Measurements from ENCODE around the gene DCK.

The DCK gene

DNA sequence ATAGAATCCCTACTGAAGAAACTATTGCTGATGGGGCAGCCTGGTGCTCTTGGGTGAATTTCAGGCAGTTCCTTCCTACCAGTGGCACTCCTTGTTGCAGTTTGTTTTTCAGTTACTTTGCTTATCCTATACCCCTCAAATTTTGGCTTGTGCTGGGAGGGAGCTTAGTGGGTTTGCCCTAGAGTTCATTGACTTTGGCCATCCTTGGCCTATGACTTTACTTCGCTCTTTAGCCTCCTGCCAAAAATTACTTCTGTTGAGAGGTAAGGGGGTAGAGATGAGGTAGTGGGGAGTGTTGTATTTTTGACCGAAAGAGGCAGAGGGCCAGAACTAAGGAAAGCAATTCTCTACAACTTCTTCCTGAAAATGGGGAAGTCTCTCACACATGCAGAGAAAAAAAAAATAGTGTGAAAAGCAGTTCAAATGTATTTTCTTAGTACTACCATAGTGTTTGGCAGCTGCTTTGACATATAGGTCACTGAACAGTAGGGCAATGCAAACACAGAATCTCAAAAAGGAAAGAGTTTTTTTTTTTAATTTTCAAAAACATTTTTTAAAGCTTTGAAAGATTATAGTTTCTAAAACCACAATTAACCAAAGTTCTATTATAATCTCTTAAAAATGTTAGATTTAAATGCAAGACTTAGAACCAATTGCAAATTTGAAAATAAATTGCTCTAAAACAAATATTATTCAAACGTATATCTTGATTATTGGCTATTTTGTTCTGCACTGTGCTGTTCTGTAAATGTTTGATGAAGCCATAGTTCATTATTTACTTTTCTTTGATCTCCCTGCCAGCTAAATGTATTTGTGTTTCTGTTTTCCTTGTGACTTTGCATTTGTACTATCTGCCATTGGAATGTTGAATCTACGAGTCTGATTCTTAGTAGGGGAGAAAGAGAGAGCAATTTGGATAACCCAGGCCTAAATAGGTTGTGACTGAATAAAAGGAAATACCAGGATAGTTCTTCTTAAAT is 73.6 kb downstream of the DCK start:
- no peak overlapping the region for H3K4me3 ChIP-seq (ENCODE audit: low read length)
- H3K9ac ChIP-seq (ENCODE audit: low read length): no peak overlapping the region
- no peak for TF ChIP-seq EZH2phosphoT487 (IDR thresholded peaks at IDR 0.05; ENCODE audit: low read depth)
- TF ChIP-seq, protein P1, sequence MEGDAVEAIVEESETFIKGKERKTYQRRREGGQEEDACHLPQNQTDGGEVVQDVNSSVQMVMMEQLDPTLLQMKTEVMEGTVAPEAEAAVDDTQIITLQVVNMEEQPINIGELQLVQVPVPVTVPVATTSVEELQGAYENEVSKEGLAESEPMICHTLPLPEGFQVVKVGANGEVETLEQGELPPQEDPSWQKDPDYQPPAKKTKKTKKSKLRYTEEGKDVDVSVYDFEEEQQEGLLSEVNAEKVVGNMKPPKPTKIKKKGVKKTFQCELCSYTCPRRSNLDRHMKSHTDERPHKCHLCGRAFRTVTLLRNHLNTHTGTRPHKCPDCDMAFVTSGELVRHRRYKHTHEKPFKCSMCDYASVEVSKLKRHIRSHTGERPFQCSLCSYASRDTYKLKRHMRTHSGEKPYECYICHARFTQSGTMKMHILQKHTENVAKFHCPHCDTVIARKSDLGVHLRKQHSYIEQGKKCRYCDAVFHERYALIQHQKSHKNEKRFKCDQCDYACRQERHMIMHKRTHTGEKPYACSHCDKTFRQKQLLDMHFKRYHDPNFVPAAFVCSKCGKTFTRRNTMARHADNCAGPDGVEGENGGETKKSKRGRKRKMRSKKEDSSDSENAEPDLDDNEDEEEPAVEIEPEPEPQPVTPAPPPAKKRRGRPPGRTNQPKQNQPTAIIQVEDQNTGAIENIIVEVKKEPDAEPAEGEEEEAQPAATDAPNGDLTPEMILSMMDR (IDR thresholded peaks at IDR 0.05; ENCODE audit: low read depth, low read length): no peak
- no peaks in the 10 kb centered on the region for H4K20me1 ChIP-seq (ENCODE audit: insufficient read depth, low read length)
- no peaks in the 10 kb centered on the region for H3K27me3 ChIP-seq (ENCODE audit: low read depth, low read length)
- H3K4me1 ChIP-seq (ENCODE audit: low read length): no peaks in the 10 kb centered on the region
- no peak overlapping the region for H2AFZ ChIP-seq (ENCODE audit: low read depth, low read length)
- H3K27ac ChIP-seq (ENCODE audit: low read length): no peak overlapping the region
- H3K79me2 ChIP-seq (ENCODE audit: low read length): no peaks in the 10 kb centered on the region
- no peaks in the 10 kb centered on the region for H3K9me3 ChIP-seq (ENCODE audit: insufficient read depth, low read length)
- H3K36me3 ChIP-seq (replicated peaks; ENCODE audit: low read depth, low read length): no peaks in the 10 kb centered on the region
- no peak overlapping the region for H3K4me2 ChIP-seq (ENCODE audit: low read length)

DNA sequence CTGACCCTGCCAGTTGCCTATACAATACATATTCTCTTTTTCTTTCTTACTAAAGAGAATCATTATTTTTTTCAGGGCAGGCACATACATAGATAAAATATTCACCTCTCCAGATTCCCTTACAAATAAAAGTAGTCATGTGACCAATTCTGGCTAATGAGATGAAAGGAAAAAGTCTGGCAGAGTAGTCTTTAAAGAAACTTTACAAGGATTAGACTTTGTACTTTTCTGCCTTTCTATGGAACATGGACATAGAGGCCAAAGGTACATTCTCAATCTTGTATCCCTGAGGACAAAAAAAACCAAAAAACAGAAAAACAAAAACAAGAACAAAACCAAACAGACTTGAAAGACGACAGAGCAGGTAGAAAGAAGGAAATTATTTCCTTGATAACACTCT is 75.6 kb downstream of the DCK start:
- Histone ChIP-seq H3K4me1 (ENCODE audit: low read length) (no peaks in the 10 kb centered on the region), H3K4me3 (ENCODE audit: low read length) (no peak overlapping the region), H3K9me3 (ENCODE audit: insufficient read depth, low read length) (no peaks in the 10 kb centered on the region), H3K4me2 (ENCODE audit: low read length) (no peak overlapping the region), H3K9ac (ENCODE audit: low read length) (no peak overlapping the region), H3K27ac (ENCODE audit: low read length) (no peak overlapping the region), H2AFZ (ENCODE audit: low read depth, low read length) (no peak overlapping the region), H4K20me1 (ENCODE audit: insufficient read depth, low read length) (no peaks in the 10 kb centered on the region), H3K27me3 (ENCODE audit: low read depth, low read length) (0 out of 2 replicates have a peak, but pooled peaks cover 3% of the 10 kb centered on the region), H3K79me2 (ENCODE audit: low read length) (no peaks in the 10 kb centered on the region), H3K36me3 (replicated peaks; ENCODE audit: low read depth, low read length) (no peaks in the 10 kb centered on the region)
- no peak for TF ChIP-seq EZH2phosphoT487 (IDR thresholded peaks at IDR 0.05; ENCODE audit: low read depth)
- TF ChIP-seq, protein P1 (IDR thresholded peaks at IDR 0.05; ENCODE audit: low read depth, low read length): no peak

DNA sequence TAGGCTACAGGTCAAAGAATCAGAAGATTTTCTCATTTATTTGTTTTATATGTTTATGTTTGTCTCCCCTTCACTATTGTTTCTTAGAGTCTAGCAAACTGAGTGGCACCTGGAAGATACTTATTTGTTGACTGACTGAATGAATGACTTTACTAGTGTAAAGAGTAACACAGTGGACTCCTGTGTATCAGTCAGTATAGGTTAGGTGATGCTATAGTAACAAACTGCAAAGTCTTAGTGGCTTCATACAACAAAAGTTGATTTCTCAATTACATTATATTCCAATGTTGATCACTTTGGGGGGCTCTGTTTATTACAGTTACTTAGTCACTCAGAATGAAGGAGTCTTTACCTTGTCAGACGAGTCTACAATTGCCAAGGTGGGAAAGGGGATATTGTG is 76.6 kb downstream of the DCK start:
- H3K9me3 ChIP-seq (ENCODE audit: insufficient read depth, low read length): no peaks in the 10 kb centered on the region
- H3K4me2 ChIP-seq (ENCODE audit: low read length): no peak overlapping the region
- H2AFZ ChIP-seq (ENCODE audit: low read depth, low read length): no peak overlapping the region
- H3K4me3 ChIP-seq (ENCODE audit: low read length): no peak overlapping the region
- TF ChIP-seq, protein P1 (IDR thresholded peaks at IDR 0.05; ENCODE audit: low read depth, low read length): no peak
- TF ChIP-seq EZH2phosphoT487 (IDR thresholded peaks at IDR 0.05; ENCODE audit: low read depth): no peak
- H3K4me1 ChIP-seq (ENCODE audit: low read length): no peaks in the 10 kb centered on the region
- H3K27me3 ChIP-seq (ENCODE audit: low read depth, low read length): peaks cover 11% of the 10 kb centered on the region; the same call in 1 of the 2 replicates
- no peak overlapping the region for H3K9ac ChIP-seq (ENCODE audit: low read length)
- H3K79me2 ChIP-seq (ENCODE audit: low read length): no peaks in the 10 kb centered on the region
- no peak overlapping the region for H3K27ac ChIP-seq (ENCODE audit: low read length)
- H3K36me3 ChIP-seq (replicated peaks; ENCODE audit: low read depth, low read length): no peaks in the 10 kb centered on the region
- no peaks in the 10 kb centered on the region for H4K20me1 ChIP-seq (ENCODE audit: insufficient read depth, low read length)

DNA sequence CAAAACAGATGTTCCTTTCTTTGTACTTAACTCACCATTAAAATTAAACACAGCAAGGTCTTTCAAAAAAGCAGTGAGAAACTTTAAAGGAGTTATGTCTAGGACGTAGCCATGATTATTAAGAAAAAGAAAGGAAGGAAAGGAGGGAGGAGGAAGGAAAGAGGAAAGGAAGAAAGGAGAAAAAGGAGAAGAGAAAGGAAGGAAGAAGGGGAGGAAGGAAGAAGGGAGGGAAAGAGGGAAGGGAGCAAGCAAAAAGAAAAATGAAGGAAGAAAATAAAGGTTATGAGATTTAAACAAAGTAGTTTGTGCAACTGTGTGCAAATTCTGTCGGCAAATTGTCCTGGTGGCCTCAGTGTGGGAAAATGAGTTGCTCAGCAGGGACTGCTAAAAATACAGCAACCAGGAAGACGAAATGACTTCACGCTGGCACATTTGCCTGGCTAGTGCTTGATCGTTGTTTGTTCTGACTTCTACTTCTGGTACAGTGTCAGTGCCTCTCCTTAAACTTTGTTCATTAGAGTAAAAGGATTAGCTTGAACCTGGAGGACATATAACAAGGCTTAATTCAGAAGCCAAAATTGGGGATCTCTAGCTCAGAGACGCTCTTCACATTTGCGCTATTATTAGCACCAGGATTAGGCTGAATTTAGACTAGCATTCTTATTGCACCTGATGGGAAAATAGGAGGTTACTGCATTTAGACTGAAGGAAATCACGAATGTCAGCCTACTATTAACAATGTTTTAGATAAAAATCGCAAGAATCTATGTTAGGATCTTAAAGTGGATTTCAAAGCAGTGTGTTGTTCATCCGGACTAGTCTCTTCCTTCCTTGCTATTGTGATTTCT is 81.2 kb downstream of the DCK start:
- Histone ChIP-seq H3K27ac (ENCODE audit: low read length) (no peak overlapping the region), H3K9ac (ENCODE audit: low read length) (no peak overlapping the region), H3K4me1 (ENCODE audit: low read length) (no peaks in the 10 kb centered on the region), H3K4me3 (ENCODE audit: low read length) (no peak overlapping the region), H3K79me2 (ENCODE audit: low read length) (no peaks in the 10 kb centered on the region), H3K36me3 (replicated peaks; ENCODE audit: low read depth, low read length) (no peaks in the 10 kb centered on the region), H3K9me3 (ENCODE audit: insufficient read depth, low read length) (no peaks in the 10 kb centered on the region), H3K27me3 (ENCODE audit: low read depth, low read length) (peaks cover 12% of the 10 kb centered on the region; the same call in 1 of the 2 replicates), H2AFZ (ENCODE audit: low read depth, low read length) (no peak overlapping the region), H4K20me1 (ENCODE audit: insufficient read depth, low read length) (no peaks in the 10 kb centered on the region), H3K4me2 (ENCODE audit: low read length) (no peak overlapping the region)
- TF ChIP-seq EZH2phosphoT487 (IDR thresholded peaks at IDR 0.05; ENCODE audit: low read depth): no peak
- TF ChIP-seq, protein P1 (IDR thresholded peaks at IDR 0.05; ENCODE audit: low read depth, low read length): no peak

Measured in OCI-LY3 (cell line).